Muscle layer of colon (tissue), 2 donors: ENCODE measurements around the gene REPIN1.
A peak's percentile ranks its signal among the peaks of the same experiment; 100 is the strongest.

Source experiments
- H3K27ac ChIP-seq: one replicate; pipeline ENCODE4 v1.7.0; 2013; ENCODE audit warnings: low read depth, mild to moderate bottlenecking, low read length, moderate library complexity
- H3K27me3 ChIP-seq, 2 donors: one replicate each; pipeline ENCODE4 v1.7.0; 2013; ENCODE audit warnings: low read length in 2 of 2, mild to moderate bottlenecking in 2 of 2; ENCODE audit not compliant: insufficient read depth in 2 of 2, control insufficient read depth in 1 of 2
- H3K36me3 ChIP-seq: one replicate; pipeline ENCODE4 v1.7.0; 2013; ENCODE audit warnings: mild to moderate bottlenecking, low read length; ENCODE audit not compliant: insufficient read depth
- H3K4me1 ChIP-seq: one replicate; pipeline ENCODE4 v1.7.0; 2013; ENCODE audit warnings: mild to moderate bottlenecking, low read length; ENCODE audit not compliant: insufficient read depth
- H3K4me3 ChIP-seq, 2 donors: one replicate each; pipeline ENCODE4 v1.7.0; 2013; ENCODE audit warnings: low read length in 2 of 2, low read depth in 1 of 2, mild to moderate bottlenecking in 1 of 2, moderate library complexity in 1 of 2
- H3K9ac ChIP-seq: one replicate; pipeline ENCODE4 v1.7.0; 2013; ENCODE audit warnings: low read length
- H3K9me3 ChIP-seq: one replicate; pipeline ENCODE4 v1.7.0; 2013; ENCODE audit warnings: mild to moderate bottlenecking, low read length
- donor health status: abdominal sarcoma.
- donor health status: Adenocarcinoma of cecum.

Gene REPIN1

DNA sequence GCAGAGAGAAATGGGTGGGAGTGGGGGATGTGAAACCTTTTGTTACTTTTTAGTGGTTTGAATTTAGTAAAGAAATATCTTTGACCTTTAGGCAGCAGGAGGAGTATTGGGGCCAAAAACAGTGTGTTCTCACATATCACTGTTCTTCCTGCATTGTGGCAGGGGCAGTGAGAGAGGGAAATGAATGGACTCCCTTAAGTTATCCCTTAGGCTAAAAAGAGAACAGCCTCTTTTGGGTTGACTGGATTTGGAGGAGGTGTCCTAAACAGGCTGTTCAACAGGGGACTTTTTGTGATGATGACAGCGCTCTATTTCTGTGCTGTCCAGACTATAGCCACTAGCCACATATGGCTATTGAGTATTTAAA, 32.8 kb downstream of the REPIN1 start:
- Histone ChIP-seq H3K27ac (no peak overlapping the region), H3K9ac (no peak overlapping the region)

GRCh38 chr7:150401861-150402631, 33.4 kb downstream of the REPIN1 start:
- no peaks in the 10 kb centered on the region for H3K9me3 ChIP-seq
- H3K36me3 ChIP-seq = peaks cover 14% of the 10 kb centered on the region
- H3K4me1 ChIP-seq = peaks cover 27% of the 10 kb centered on the region
- H3K27me3 ChIP-seq = no peaks in the 10 kb centered on the region
- H3K27ac ChIP-seq = no peak overlapping the region
- H3K9ac ChIP-seq = no peak overlapping the region
- no peak overlapping the region for H3K4me3 ChIP-seq

More for the DNA sequence above, 32.8 kb downstream of the REPIN1 start:
- no peaks in the 10 kb centered on the region for H3K9me3 ChIP-seq
- H3K36me3 ChIP-seq = peaks cover 16% of the 10 kb centered on the region
- peaks cover 20% of the 10 kb centered on the region for H3K4me1 ChIP-seq
- H3K4me3 ChIP-seq = no peak overlapping the region
- H3K27me3 ChIP-seq = no peaks in the 10 kb centered on the region

DNA sequence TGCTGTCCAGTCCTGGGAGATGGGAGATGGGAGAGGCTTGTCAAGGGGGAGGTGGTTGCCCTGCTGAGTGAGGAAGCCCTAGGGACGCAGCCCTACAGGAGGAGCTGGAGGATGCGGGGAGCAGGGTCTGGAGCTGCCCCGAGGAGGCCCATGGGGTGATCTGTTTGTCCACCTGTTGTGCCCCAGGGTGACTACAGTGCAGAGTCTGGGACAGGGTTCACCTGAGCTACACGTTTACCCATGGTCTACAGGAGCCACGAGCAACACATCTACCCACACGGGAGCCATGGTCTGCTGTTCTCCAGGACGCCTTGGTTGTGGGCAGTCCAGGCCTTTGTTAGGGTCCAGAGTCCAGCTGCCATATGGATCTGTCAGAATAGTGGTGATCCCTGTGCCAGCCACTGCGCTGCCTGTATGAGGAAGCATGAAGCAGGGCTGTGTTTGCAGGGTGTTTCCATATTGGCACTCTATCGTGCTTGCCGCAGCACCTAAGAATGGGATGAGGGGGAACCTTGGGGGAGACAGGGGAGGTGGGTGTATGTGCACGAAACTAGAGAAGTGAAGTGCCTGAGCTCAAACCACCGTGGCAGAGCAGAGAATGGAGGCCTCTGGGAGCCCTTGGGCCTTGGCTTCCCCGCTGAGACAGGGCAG, 34.2 kb downstream of the REPIN1 start:
- Histone ChIP-seq H3K27me3 (no peaks in the 10 kb centered on the region), H3K4me3 (no peak overlapping the region), H3K36me3 (peaks cover 14% of the 10 kb centered on the region), H3K4me1 (peaks cover 28% of the 10 kb centered on the region), H3K9me3 (no peaks in the 10 kb centered on the region), H3K9ac (no peak overlapping the region), H3K27ac (no peak overlapping the region)

DNA sequence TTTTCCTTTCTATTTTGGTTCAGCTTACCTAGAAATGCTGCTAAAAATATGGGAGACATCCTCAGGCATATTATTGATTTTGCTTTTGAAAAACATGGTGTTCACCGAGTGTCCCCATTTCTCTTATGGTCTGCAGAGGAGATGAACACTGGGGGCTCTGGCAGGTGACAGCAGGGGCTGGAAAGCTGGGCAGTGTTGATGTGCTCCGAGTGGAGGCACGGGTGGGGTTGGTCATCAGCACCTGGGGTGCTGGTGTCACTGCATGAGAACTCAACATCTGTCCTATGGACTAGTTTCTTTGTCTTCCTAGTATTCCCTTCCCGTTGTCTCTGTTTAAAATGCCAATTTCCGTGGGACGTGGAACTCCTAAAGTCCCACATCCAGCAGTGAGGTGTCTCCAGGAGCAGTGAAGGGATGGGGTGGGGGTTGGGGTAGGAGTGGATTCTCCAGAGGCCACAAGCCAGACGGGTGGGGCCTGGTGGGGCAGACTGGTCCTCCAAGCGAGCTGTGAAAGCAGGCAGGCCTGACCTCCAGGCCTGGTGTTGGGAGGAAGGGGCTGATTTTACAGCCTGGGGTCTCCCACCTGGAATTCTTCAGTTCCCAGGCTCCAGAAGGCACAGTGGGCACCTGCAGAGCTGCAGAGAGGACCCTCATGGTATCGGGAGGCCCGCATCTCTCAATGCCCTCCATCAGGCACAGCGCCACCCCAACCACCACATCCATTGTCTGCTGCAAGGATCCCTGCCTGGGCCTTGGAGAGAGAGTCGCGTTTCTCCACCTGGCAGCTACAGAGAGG, 35.0 kb downstream of the REPIN1 start:
- Histone ChIP-seq H3K4me1 (peaks cover 28% of the 10 kb centered on the region), H3K27me3 (no peaks in the 10 kb centered on the region), H3K9ac (peak overlapping the region; percentile 89), H3K4me3 (peak overlapping the region in 1 of 2 donors; percentile 70), H3K36me3 (peaks cover 6% of the 10 kb centered on the region), H3K9me3 (no peaks in the 10 kb centered on the region), H3K27ac (peak overlapping the region; percentile 97)

- Histone ChIP-seq H3K27me3 (no peaks in the 10 kb centered on the region), H3K27ac (peak overlapping the region; percentile 97), H3K36me3 (no peaks in the 10 kb centered on the region), H3K4me1 (peaks cover 28% of the 10 kb centered on the region), H3K9me3 (no peaks in the 10 kb centered on the region), H3K4me3 (peak overlapping the region; percentile 70 to 82), H3K9ac (peak overlapping the region; percentile 89)
These were observed 35.7 kb downstream of the REPIN1 start for GRCh38 chr7:150404172-150404804.

GRCh38 chr7:150404805-150405583, 36.4 kb downstream of the REPIN1 start:
- peak overlapping the region; percentile 70 to 82 for H3K4me3 ChIP-seq
- peak overlapping the region; percentile 97 for H3K27ac ChIP-seq
- peak overlapping the region; percentile 89 for H3K9ac ChIP-seq
- H3K9me3 ChIP-seq = no peaks in the 10 kb centered on the region
- peaks cover 28% of the 10 kb centered on the region for H3K4me1 ChIP-seq
- H3K27me3 ChIP-seq = no peaks in the 10 kb centered on the region
- no peaks in the 10 kb centered on the region for H3K36me3 ChIP-seq

DNA sequence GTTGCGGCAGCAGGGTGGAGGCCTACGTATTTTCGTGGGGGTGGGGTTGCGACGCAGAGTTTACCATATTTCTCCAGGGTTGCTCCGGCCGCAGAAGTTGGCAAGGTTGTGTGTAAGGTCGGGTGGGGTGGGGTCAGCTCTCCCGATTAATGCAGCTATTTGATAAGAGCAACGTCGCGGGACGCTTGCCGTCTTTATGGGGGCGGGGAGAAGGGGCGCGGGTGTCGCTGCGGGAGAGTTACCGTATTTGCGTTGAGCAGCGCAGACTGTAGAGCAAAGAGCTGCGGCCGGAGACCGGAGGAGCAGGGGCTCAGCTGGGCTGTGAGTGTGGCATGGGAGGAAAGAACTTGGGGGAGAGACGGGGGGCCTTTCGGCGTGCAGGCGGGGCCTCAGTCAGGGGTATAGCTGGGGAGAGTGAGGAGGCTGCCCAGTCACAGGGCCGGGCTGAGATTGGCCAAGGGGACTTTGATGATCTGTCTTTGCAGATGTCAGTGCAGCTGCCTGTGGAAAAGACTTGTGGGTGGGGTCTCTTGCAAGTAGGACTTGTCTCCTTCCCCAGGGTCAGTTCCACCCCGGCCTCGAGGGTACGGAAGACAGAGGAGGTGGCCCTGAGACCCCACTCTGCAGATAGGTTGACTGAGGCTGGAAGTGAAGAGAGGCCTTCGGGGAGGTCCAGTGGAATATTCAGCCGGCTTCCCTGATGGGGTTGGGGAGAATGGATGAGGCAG, 37.1 kb downstream of the REPIN1 start:
- Histone ChIP-seq H3K4me1 (peaks cover 28% of the 10 kb centered on the region), H3K9ac (peak overlapping the region; percentile 36), H3K4me3 (peak overlapping the region; percentile 70 to 82), H3K36me3 (no peaks in the 10 kb centered on the region), H3K27ac (peak overlapping the region; percentile 97), H3K27me3 (no peaks in the 10 kb centered on the region), H3K9me3 (no peaks in the 10 kb centered on the region)

DNA sequence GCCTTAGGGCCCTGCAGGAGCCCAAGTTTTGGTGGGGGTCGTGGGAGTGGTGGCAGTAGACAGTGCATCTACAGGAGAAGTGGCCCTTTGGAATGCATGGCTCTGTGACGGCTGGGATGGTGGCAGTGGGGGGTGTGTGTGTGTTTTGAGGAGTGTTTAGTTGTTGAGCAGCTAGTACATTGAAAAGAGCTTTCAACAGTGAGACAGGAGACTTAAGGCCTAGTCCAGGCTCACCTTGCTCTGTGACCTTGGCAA, 37.6 kb downstream of the REPIN1 start:
- Histone ChIP-seq H3K27ac (peak overlapping the region; percentile 97), H3K4me3 (peak overlapping the region; percentile 70 to 82), H3K4me1 (peaks cover 28% of the 10 kb centered on the region), H3K27me3 (no peaks in the 10 kb centered on the region), H3K9me3 (no peaks in the 10 kb centered on the region), H3K9ac (peak overlapping the region; percentile 36), H3K36me3 (no peaks in the 10 kb centered on the region)

- Histone ChIP-seq H3K36me3 (no peaks in the 10 kb centered on the region), H3K4me3 (peak overlapping the region; percentile 70 to 82), H3K27ac (peak overlapping the region; percentile 97), H3K9me3 (no peaks in the 10 kb centered on the region), H3K4me1 (peaks cover 28% of the 10 kb centered on the region), H3K9ac (peak overlapping the region; percentile 36), H3K27me3 (no peaks in the 10 kb centered on the region)
These were observed 38.2 kb downstream of the REPIN1 start for GRCh38 chr7:150406567-150407421.
